ENCODE data around the gene COL13A1.

GRCh38 chr10:69883310-69884023 is 81.8 kb downstream of the COL13A1 start:
- peak in 1 of 5 experiments; percentile 6 for TF ChIP-seq CTCF (IDR thresholded peaks at IDR 0.05)
- no peak for TF ChIP-seq POLR2A (IDR thresholded peaks at IDR 0.05)
